ENCODE measurements around the gene HEATR5A.

The HEATR5A gene

DNA sequence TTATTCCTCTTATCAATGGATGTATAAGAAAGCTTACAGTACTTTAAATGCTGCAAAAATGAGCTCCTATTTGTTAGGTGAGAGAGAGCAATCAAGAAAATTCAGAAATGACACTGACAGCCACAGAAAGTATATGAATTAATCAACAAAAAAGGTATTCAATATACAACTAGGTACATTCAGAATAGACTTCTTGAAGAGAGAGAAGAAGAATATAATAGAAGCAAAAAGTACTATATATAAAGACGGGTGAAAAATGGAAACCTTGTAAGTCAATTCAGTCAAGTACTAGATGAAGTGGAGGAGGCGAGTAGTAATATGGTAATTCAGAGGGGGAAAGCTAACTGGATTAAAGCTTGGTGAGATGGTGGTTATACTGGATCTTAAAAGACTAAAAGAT is 74.3 kb downstream of the HEATR5A start:
- Histone ChIP-seq H3K9me2 (ENCODE audit: low read depth, low read length) (no peaks in the 10 kb centered on the region), H3K9me3 (ENCODE audit: low read length) (no peaks in the 10 kb centered on the region), H3K27me3 (ENCODE audit: insufficient read depth, low read length) (no peaks in the 10 kb centered on the region), H3K4me3 (ENCODE audit: low read depth, low read length, poor library complexity, severe bottlenecking) (no peak overlapping the region), H3K4me1 (ENCODE audit: insufficient read depth, low read length, severe bottlenecking) (no peaks in the 10 kb centered on the region), H4K20me1 (ENCODE audit: insufficient read depth, low read length) (no peaks in the 10 kb centered on the region), H3K79me2 (ENCODE audit: insufficient read depth, low read length) (no peaks in the 10 kb centered on the region), H2AFZ (ENCODE audit: low read length) (no peak overlapping the region), H3K27ac (ENCODE audit: low read depth, low read length, poor library complexity, severe bottlenecking) (no peak overlapping the region), H3K9ac (ENCODE audit: low read length) (no peak overlapping the region), H3F3A (ENCODE audit: insufficient read depth, low read length) (no peaks in the 10 kb centered on the region), H3K4me2 (ENCODE audit: low read length) (no peak overlapping the region), H3K36me3 (ENCODE audit: insufficient read depth, low read length) (peaks cover 9% of the 10 kb centered on the region)
- no peak for TF ChIP-seq EZH2 (IDR thresholded peaks at IDR 0.05; ENCODE audit: borderline replicate concordance, low read length)
- TF ChIP-seq, protein P1, sequence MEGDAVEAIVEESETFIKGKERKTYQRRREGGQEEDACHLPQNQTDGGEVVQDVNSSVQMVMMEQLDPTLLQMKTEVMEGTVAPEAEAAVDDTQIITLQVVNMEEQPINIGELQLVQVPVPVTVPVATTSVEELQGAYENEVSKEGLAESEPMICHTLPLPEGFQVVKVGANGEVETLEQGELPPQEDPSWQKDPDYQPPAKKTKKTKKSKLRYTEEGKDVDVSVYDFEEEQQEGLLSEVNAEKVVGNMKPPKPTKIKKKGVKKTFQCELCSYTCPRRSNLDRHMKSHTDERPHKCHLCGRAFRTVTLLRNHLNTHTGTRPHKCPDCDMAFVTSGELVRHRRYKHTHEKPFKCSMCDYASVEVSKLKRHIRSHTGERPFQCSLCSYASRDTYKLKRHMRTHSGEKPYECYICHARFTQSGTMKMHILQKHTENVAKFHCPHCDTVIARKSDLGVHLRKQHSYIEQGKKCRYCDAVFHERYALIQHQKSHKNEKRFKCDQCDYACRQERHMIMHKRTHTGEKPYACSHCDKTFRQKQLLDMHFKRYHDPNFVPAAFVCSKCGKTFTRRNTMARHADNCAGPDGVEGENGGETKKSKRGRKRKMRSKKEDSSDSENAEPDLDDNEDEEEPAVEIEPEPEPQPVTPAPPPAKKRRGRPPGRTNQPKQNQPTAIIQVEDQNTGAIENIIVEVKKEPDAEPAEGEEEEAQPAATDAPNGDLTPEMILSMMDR (IDR thresholded peaks at IDR 0.05; ENCODE audit: low read length): no peak

DNA sequence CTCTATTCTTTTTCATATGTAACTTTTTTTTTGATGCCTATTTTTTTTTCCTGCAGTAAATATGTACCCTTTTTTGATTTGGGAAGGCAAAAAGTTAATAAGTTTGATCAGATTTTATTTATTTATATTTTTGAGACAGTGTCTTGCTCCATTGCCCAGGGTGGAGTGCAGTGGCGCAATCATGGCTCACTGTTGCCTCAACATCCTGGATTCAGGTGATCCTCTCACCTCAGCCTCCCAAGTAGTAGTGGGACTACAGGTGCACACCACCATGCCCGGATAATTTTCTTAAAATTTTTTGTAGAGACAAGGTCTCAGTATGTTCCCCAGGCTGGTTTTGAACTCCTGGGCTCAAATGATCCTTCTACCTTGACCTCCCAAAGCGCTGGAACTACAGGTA is 79.1 kb downstream of the HEATR5A start:
- Histone ChIP-seq H3K27ac (ENCODE audit: low read depth, low read length, poor library complexity, severe bottlenecking) (no peak overlapping the region), H4K20me1 (ENCODE audit: insufficient read depth, low read length) (no peaks in the 10 kb centered on the region), H3K4me3 (ENCODE audit: low read depth, low read length, poor library complexity, severe bottlenecking) (no peak overlapping the region), H3K9me3 (ENCODE audit: low read length) (no peaks in the 10 kb centered on the region), H3K9me2 (ENCODE audit: low read depth, low read length) (no peaks in the 10 kb centered on the region), H3F3A (ENCODE audit: insufficient read depth, low read length) (no peaks in the 10 kb centered on the region), H3K36me3 (ENCODE audit: insufficient read depth, low read length) (peaks cover 9% of the 10 kb centered on the region), H3K27me3 (ENCODE audit: insufficient read depth, low read length) (no peaks in the 10 kb centered on the region), H3K79me2 (ENCODE audit: insufficient read depth, low read length) (no peaks in the 10 kb centered on the region), H3K4me2 (ENCODE audit: low read length) (no peak overlapping the region), H3K9ac (ENCODE audit: low read length) (no peak overlapping the region), H2AFZ (ENCODE audit: low read length) (no peak overlapping the region), H3K4me1 (ENCODE audit: insufficient read depth, low read length, severe bottlenecking) (no peaks in the 10 kb centered on the region)
- no peak for TF ChIP-seq EZH2 (IDR thresholded peaks at IDR 0.05; ENCODE audit: borderline replicate concordance, low read length)
- TF ChIP-seq, protein P1 (IDR thresholded peaks at IDR 0.05; ENCODE audit: low read length): no peak

DNA sequence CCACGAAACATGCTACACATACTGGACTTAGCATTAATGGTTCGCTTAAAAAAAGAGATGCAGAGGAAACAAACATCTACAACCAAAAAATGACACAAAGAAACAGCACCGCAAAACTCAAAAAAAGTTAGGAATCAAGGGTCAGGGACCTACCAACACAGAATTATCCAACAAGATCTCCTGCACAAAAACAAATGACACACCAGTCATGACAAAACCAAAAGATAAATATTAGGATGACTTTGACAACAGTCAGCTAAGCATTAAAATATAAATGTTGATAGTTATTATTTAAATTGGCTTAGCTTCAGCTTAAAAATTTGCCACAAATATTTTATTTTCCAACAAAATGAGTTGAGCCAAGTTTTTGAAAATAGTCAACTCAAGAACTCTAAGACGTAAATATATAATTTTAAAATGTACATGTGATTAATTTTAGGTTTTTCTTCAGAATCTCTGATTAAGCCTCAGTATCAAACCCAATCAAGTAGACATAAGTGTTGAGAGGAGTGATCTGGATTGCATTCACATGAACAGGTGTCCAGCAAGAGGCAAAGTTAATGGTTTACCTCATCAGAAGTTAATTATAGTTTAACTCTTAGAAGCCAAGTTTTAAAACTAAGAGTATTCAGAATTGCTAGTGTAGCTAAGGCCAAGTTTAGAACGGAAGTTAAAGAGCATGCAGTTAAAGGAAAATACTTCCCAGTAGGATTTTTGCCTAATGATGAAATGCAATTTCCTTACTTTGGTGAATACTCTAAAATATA is 79.9 kb downstream of the HEATR5A start:
- Histone ChIP-seq H4K20me1 (ENCODE audit: insufficient read depth, low read length) (no peaks in the 10 kb centered on the region), H3K4me2 (ENCODE audit: low read length) (no peak overlapping the region), H3K27me3 (ENCODE audit: insufficient read depth, low read length) (no peaks in the 10 kb centered on the region), H3K27ac (ENCODE audit: low read depth, low read length, poor library complexity, severe bottlenecking) (no peak overlapping the region), H3K36me3 (ENCODE audit: insufficient read depth, low read length) (peaks cover 6% of the 10 kb centered on the region; the same call in 1 of the 2 replicates), H3K4me3 (ENCODE audit: low read depth, low read length, poor library complexity, severe bottlenecking) (no peak overlapping the region), H3K4me1 (ENCODE audit: insufficient read depth, low read length, severe bottlenecking) (no peaks in the 10 kb centered on the region), H2AFZ (ENCODE audit: low read length) (no peak overlapping the region), H3F3A (ENCODE audit: insufficient read depth, low read length) (no peaks in the 10 kb centered on the region), H3K79me2 (ENCODE audit: insufficient read depth, low read length) (no peaks in the 10 kb centered on the region), H3K9me2 (ENCODE audit: low read depth, low read length) (no peaks in the 10 kb centered on the region), H3K9ac (ENCODE audit: low read length) (no peak overlapping the region), H3K9me3 (ENCODE audit: low read length) (no peaks in the 10 kb centered on the region)
- TF ChIP-seq, protein P1 (IDR thresholded peaks at IDR 0.05; ENCODE audit: low read length): no peak
- TF ChIP-seq EZH2 (IDR thresholded peaks at IDR 0.05; ENCODE audit: borderline replicate concordance, low read length): no peak
